ENCODE measurements around the gene UBE2J2.

The UBE2J2 gene

DNA sequence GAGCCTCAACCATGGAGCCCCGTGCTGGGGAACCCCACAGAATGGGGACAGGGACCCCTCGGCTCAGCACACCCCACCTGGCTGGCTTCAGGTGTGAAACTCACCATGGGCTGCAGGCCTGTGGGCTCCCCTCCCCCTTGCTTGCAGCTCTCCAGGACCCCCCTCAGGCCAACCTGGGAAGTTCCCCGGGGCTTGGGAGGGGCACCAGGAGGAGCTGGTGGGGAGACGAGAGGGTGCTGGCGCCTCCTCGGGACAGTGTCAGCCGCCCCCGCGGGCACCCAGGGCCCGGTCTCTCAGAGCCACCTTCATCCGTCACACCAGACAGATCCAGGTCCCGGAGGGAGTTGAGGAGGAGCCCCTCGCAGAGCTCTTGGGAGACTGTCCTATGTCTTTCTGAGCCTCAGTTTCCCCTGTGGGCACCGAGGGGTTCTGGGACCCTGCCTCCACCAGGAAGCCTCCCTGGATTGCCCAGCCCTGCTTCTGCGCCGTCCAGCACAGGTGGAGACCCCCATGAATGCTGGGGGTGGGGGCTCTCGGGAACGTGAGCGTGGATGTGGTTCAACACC is 66.6 kb downstream of the UBE2J2 start:
- DNase-seq = no peak

- DNase-seq = peak; percentile 53
Observed at GRCh38 chr1:1206376-1206965, 67.2 kb downstream of the UBE2J2 start, which contains the start of gene TNFRSF18. Gene TNFRSF18 (minus strand): TSS chr1:1206592. CDS start chr1:1206571, 21 bp downstream.

- DNase-seq = no peak
Observed at GRCh38 chr1:1205769-1206375, 67.8 kb downstream of the UBE2J2 start.

- no peak for DNase-seq
Observed at GRCh38 chr1:1204998-1205768, 68.5 kb downstream of the UBE2J2 start.

DNA sequence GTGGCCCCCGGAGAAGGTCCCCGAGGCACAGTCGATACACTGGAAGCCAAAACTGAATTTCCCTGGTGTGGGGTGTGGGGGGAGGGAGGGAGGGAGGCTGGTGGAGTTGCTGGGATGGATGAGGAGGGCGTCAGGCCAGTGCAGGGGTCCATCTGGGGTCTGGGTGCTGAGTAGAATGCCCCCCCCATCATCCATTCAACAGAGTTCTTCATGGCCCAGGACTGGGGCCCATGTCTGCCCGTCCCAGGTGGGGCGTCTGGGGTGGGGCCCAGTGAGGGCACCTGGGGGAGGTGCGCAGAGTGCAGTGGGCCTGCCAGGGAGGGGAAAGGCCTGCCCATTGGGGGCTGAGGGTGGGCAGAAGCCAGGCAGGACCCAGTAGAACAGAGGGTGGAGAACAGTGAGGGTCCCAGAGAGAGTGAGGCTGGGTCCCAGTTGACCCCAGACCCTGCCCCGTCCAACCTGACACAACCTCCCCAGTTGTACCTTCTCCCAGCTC is 69.2 kb downstream of the UBE2J2 start:
- no peak for DNase-seq
